CD14-positive monocyte (primary cell): Measurements from ENCODE around the gene RABL3. TPM values are rescaled to one million over a fixed set of nuclear protein-coding genes. Genes with fewer than 3 reads are reported as not detected.
A peak's percentile ranks its signal among the peaks of the same experiment; 100 is the strongest.

Experiments used
- DNase-seq, 3 donors: peaks; one replicate each; pipeline ENCODE4 v3.0.0-alpha.2; 2011 to 2022
- H2AFZ ChIP-seq: 2 replicates; pipeline ENCODE4 v1.6.0; 2012; ENCODE audit warnings: mild to moderate bottlenecking, low read depth, low read length, inconsistent platforms; ENCODE audit not compliant: insufficient read depth, poor library complexity, severe bottlenecking
- H3K27ac ChIP-seq, 2 donors: 1 replicate in 1 of 2; 2 replicates in 1 of 2; pipeline ENCODE4 v1.5.1; 2012 to 2013; ENCODE audit warnings: low read length in 2 of 2, control low read depth in 1 of 2, inconsistent platforms in 1 of 2, low read depth in 1 of 2, mild to moderate bottlenecking in 1 of 2
- H3K27me3 ChIP-seq, 2 donors: one replicate each; pipeline versions ENCODE4 v1.6.0 to v1.6.1; 2011 to 2013; ENCODE audit warnings: low read length in 2 of 2; ENCODE audit not compliant: control insufficient read depth in 2 of 2, insufficient read depth in 2 of 2
- H3K36me3 ChIP-seq, 2 donors: replicated peaks in 1 of 2; 1 replicate in 1 of 2; 2 replicates in 1 of 2; pipeline versions ENCODE4 v1.5.1 to v1.6.1; 2012 to 2013; ENCODE audit warnings: low read length in 2 of 2, control low read depth in 1 of 2, inconsistent platforms in 1 of 2, mild to moderate bottlenecking in 1 of 2; ENCODE audit not compliant: insufficient read depth in 2 of 2, control insufficient read depth in 1 of 2
- H3K4me1 ChIP-seq, 2 donors: 1 replicate in 1 of 2; 2 replicates in 1 of 2; pipeline versions ENCODE4 v1.5.1 to v1.6.1; 2012 to 2013; ENCODE audit warnings: low read length in 2 of 2, control low read depth in 1 of 2, inconsistent platforms in 1 of 2, mild to moderate bottlenecking in 1 of 2, moderate library complexity in 1 of 2; ENCODE audit not compliant: insufficient read depth in 2 of 2, control insufficient read depth in 1 of 2
- H3K4me2 ChIP-seq: replicated peaks from 2 replicates; pipeline ENCODE3; 2012; ENCODE audit warnings: low read length, moderate library complexity, mild to moderate bottlenecking; ENCODE audit not compliant: poor library complexity, severe bottlenecking; ENCODE audit errors: extremely low read depth
- H3K4me3 ChIP-seq, 3 experiments: fragments of 200-600 bp in 1 of 3; sonication (generic) in 1 of 3; replicated peaks in 1 of 3; 1 replicate in 2 of 3; 2 replicates in 1 of 3; pipeline ENCODE4 v1.5.1; 2011 to 2013; ENCODE audit warnings: low read length in 3 of 3, mild to moderate bottlenecking in 3 of 3, control low read depth in 2 of 3, low read depth in 2 of 3, inconsistent platforms in 1 of 3, moderate library complexity in 1 of 3
- H3K79me2 ChIP-seq: 2 replicates; pipeline ENCODE4 v1.6.0; 2012; ENCODE audit warnings: mild to moderate bottlenecking, control low read depth, inconsistent platforms, low read length, moderate library complexity; ENCODE audit not compliant: insufficient read depth
- H3K9ac ChIP-seq: 2 replicates; pipeline ENCODE4 v1.6.0; 2017; ENCODE audit warnings: low read length, mild to moderate bottlenecking; ENCODE audit not compliant: insufficient read depth, poor library complexity, severe bottlenecking
- H3K9me3 ChIP-seq, 2 donors: replicated peaks in 1 of 2; 1 replicate in 1 of 2; 2 replicates in 1 of 2; pipeline versions ENCODE4 v1.5.1 to v1.6.1; 2012 to 2013; ENCODE audit warnings: low read length in 2 of 2, control low read depth in 1 of 2; ENCODE audit not compliant: control insufficient read depth in 1 of 2, insufficient read depth in 1 of 2
- H4K20me1 ChIP-seq: 2 replicates; pipeline ENCODE4 v1.6.0; 2012; ENCODE audit warnings: mild to moderate bottlenecking, low read length, control low read depth, moderate library complexity; ENCODE audit not compliant: insufficient read depth
- H3K27ac Mint-ChIP-seq, 7 donors: one replicate each; pipeline ENCODE4 v1.8.0; 2020; ENCODE audit warnings: mild to moderate bottlenecking in 7 of 7, mixed read lengths in 7 of 7, moderate library complexity in 6 of 7, inconsistent platforms in 2 of 7
- H3K27me3 Mint-ChIP-seq, 3 donors: one replicate each; pipeline ENCODE4 v1.8.0; 2021 to 2022; ENCODE audit warnings: low read depth in 3 of 3, mild to moderate bottlenecking in 3 of 3, mixed read lengths in 3 of 3, moderate library complexity in 3 of 3, inconsistent platforms in 1 of 3
- H3K36me3 Mint-ChIP-seq, 2 donors: one replicate each; pipeline ENCODE4 v1.8.0; 2020; ENCODE audit warnings: mixed read lengths in 2 of 2, inconsistent platforms in 1 of 2, mild to moderate bottlenecking in 1 of 2
- H3K4me1 Mint-ChIP-seq: one replicate; pipeline ENCODE4 v1.8.0; 2020; ENCODE audit warnings: mild to moderate bottlenecking, mixed read lengths
- H3K4me3 Mint-ChIP-seq, 2 donors: one replicate each; pipeline ENCODE4 v1.8.0; 2020; ENCODE audit warnings: mild to moderate bottlenecking in 2 of 2, mixed read lengths in 2 of 2, moderate library complexity in 1 of 2
- H3K9me3 Mint-ChIP-seq, 7 donors: one replicate each; pipeline ENCODE4 v1.8.0; 2020 to 2022; ENCODE audit warnings: mixed read lengths in 7 of 7, mild to moderate bottlenecking in 6 of 7, moderate library complexity in 6 of 7, inconsistent platforms in 2 of 7
- CTCF ChIP-seq: fragments of 200-600 bp; IDR thresholded peaks from one replicate; pipeline ENCODE4 v1.8.0; 2022; ENCODE audit warnings: antibody characterized with exemption, mild to moderate bottlenecking
- WGBS: methylation state at CpG from one replicate; pipeline ENCODE4 v1.1.5; 2013; ENCODE audit warnings: missing lambda C conversion rate; ENCODE audit not compliant: insufficient coverage; 5-methylcytosine and 5-hydroxymethylcytosine counted together
- intact Hi-C, 2 donors: fragments of 100-400 bp; cut with micrococcal nuclease; formaldehyde crosslinking; loops; one replicate each; pipeline versions ENCODE4 v1.15.0 to v1.15.1; 2023
- polyA plus RNA-seq, 3 donors: library from polyadenylated mRNA; depleted of rRNA in 1 of 3; unstranded in 2 of 3; stranded (reverse) in 1 of 3; fragments of 300-500 nt in 2 of 3; fragments of >200 nt in 1 of 3; fragmentation: Illumina TruSeq in 2 of 3; gene quantifications; 1 replicate in 2 of 3; 2 replicates in 1 of 3; pipeline ENCODE4 v1.2.3, GENCODE V29; 2012 to 2021

RABL3 gene
- polyA plus RNA-seq, 3 donors, result 2.0 to 14.9 (median 11.5) TPM

- TF ChIP-seq CTCF, result no peak
- H3K4me3 Mint-ChIP-seq, result no peak overlapping the region
- DNase-seq, result no peak
- Histone ChIP-seq H3K4me1 (no peaks in the 10 kb centered on the region), H3K79me2 (no peaks in the 10 kb centered on the region), H3K9me3 (no peaks in the 10 kb centered on the region), H3K27me3 (no peaks in the 10 kb centered on the region), H3K27ac (no peak overlapping the region), H3K36me3 (no peaks in the 10 kb centered on the region), H3K4me3 (no peak overlapping the region), H2AFZ (no peak overlapping the region), H3K9ac (no peak overlapping the region), H3K4me2 (no peak overlapping the region), H4K20me1 (no peaks in the 10 kb centered on the region)
- no CpG with 5 or more reads among the region's 3 CpGs for WGBS
- peaks cover 0 to 1% (median 0%) of the 10 kb centered on the region in 7 donors for H3K9me3 Mint-ChIP-seq
- intact Hi-C loops, result no loop called here
- H3K27ac Mint-ChIP-seq, result no peak overlapping the region
- H3K27me3 Mint-ChIP-seq, result peaks cover 0 to 1% (median 0%) of the 10 kb centered on the region in 3 donors
- no peaks in the 10 kb centered on the region for H3K4me1 Mint-ChIP-seq
- H3K36me3 Mint-ChIP-seq, result no peaks in the 10 kb centered on the region
Measured at GRCh38 chr3:120652281-120652680, 90.0 kb downstream of the RABL3 start.

- peaks cover 0 to 1% (median 0%) of the 10 kb centered on the region in 3 donors for H3K27me3 Mint-ChIP-seq
- Histone ChIP-seq H3K79me2 (no peaks in the 10 kb centered on the region), H3K9ac (no peak overlapping the region), H3K27me3 (no peaks in the 10 kb centered on the region), H3K27ac (no peak overlapping the region), H4K20me1 (no peaks in the 10 kb centered on the region), H3K9me3 (no peaks in the 10 kb centered on the region), H3K36me3 (no peaks in the 10 kb centered on the region), H3K4me3 (no peak overlapping the region), H3K4me2 (no peak overlapping the region), H3K4me1 (no peaks in the 10 kb centered on the region), H2AFZ (no peak overlapping the region)
- WGBS, result 100% methylated on average over 1 of the region's 2 CpGs
- TF ChIP-seq CTCF, result no peak
- no peak for DNase-seq
- intact Hi-C loops, result no loop called here
- H3K4me1 Mint-ChIP-seq, result no peaks in the 10 kb centered on the region
- no peak overlapping the region for H3K4me3 Mint-ChIP-seq
- H3K27ac Mint-ChIP-seq, result peak overlapping the region in 1 of 7 donors; percentile 20
- H3K36me3 Mint-ChIP-seq, result no peaks in the 10 kb centered on the region
- H3K9me3 Mint-ChIP-seq, result no peaks in the 10 kb centered on the region
Measured at GRCh38 chr3:120650311-120650710, 92.0 kb downstream of the RABL3 start.
